PFSK-1 (cell line): Measurements from ENCODE around the gene RCAN3.

Experiments
- FOXP2 ChIP-seq: optimal IDR thresholded peaks from 2 replicates; pipeline ENCODE3; 2011; ENCODE audit warnings: borderline replicate concordance, control low read depth, inconsistent platforms; ENCODE audit not compliant: insufficient read depth; ENCODE audit errors: extremely low read length, extremely low read depth
- POLR2AphosphoS5 ChIP-seq: IDR thresholded peaks from 2 replicates; pipeline ENCODE4 v1.6.1; 2012; ENCODE audit warnings: low read depth, mild to moderate bottlenecking, control low read depth, low read length, moderate library complexity
- SIN3A ChIP-seq: IDR thresholded peaks from 2 replicates; pipeline ENCODE4 v1.6.1; 2012; ENCODE audit warnings: mild to moderate bottlenecking, low read length, moderate library complexity, borderline replicate concordance; ENCODE audit not compliant: insufficient read depth
- TAF1 ChIP-seq: IDR thresholded peaks from 2 replicates; pipeline ENCODE4 v1.6.1; 2012; ENCODE audit warnings: low read length, control low read depth, borderline replicate concordance; ENCODE audit not compliant: insufficient read depth
- TF ChIP-seq, protein P1 (sequence below), 2 experiments: IDR thresholded peaks; 2 replicates each; pipeline versions ENCODE4 v1.6.1 to v1.8.0; 2011 to 2012; ENCODE audit warnings: low read depth in 2 of 2, low read length in 2 of 2, control low read depth in 1 of 2, inconsistent platforms in 1 of 2, mild to moderate bottlenecking in 1 of 2, moderate library complexity in 1 of 2; ENCODE audit not compliant: insufficient read depth in 1 of 2

DNA sequence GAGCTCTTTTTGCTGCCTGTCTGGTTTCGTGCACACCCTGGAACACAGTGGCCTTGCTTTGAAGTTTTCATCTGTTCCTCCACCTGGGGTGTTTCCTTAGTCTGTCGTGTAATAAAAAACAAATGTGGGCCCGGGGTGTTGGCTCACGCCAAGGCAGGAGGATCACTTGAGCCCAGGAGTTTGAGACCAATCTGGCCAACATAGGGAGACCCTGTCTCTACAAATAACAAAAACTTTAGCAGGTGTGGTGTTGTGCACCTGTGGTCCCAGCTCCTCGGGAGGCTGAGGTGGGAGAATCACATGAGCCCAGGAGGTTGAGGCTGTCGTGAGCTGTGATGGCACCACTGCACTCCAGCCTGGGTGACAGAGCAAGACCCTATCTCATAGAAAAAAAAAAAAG lies 57.7 kb downstream of the RCAN3 start:
- TF ChIP-seq SIN3A (no peak), POLR2AphosphoS5 (no peak), FOXP2 (no peak), TAF1 (no peak)
- TF ChIP-seq, protein P1, sequence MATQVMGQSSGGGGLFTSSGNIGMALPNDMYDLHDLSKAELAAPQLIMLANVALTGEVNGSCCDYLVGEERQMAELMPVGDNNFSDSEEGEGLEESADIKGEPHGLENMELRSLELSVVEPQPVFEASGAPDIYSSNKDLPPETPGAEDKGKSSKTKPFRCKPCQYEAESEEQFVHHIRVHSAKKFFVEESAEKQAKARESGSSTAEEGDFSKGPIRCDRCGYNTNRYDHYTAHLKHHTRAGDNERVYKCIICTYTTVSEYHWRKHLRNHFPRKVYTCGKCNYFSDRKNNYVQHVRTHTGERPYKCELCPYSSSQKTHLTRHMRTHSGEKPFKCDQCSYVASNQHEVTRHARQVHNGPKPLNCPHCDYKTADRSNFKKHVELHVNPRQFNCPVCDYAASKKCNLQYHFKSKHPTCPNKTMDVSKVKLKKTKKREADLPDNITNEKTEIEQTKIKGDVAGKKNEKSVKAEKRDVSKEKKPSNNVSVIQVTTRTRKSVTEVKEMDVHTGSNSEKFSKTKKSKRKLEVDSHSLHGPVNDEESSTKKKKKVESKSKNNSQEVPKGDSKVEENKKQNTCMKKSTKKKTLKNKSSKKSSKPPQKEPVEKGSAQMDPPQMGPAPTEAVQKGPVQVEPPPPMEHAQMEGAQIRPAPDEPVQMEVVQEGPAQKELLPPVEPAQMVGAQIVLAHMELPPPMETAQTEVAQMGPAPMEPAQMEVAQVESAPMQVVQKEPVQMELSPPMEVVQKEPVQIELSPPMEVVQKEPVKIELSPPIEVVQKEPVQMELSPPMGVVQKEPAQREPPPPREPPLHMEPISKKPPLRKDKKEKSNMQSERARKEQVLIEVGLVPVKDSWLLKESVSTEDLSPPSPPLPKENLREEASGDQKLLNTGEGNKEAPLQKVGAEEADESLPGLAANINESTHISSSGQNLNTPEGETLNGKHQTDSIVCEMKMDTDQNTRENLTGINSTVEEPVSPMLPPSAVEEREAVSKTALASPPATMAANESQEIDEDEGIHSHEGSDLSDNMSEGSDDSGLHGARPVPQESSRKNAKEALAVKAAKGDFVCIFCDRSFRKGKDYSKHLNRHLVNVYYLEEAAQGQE (IDR thresholded peaks at IDR 0.05; ENCODE audit: insufficient read depth in 1 of 2, low read depth in 2 of 2, low read length in 2 of 2), result no peak
